ENCODE data around the gene GBX1.

GBX1 gene

DNA sequence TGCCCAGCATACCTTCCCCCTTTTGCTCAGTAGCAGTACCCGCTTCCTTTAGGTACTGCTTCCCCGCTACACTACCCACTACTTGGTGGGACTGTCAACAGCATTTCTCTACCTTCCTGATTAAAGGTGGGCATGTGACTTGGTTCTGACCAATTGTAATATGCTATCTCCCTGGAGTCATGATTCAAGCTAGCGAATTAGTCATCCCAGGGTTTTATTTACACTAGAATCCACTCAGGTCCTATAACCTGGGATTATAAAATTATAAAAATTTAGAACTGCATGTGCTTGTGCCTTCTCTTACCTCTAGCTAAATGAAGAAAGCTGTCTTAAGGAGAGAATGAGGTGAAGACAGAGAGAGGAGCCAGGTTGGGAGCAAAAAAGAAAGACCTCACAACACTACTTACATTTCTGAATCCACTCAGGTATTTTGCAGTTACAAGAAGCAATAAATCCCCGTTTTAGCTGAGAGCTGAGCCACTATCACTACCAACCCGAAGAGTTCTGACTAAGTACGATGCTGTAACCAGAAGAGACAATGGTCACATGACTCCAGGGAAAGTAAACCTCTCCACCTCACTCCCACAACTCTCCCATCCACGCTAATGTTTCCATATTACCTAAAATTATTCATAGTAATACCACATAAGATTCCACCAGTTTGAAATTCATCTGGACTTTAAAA, 9.7 kb downstream of the GBX1 start:
- Histone ChIP-seq H3K4me1 (ENCODE audit: control insufficient read depth, insufficient read depth, low read length) (no peaks in the 10 kb centered on the region), H3K9ac (ENCODE audit: low read length) (no peak overlapping the region), H3K9me3 (ENCODE audit: control insufficient read depth, low read length) (no peaks in the 10 kb centered on the region), H3K27me3 (ENCODE audit: control insufficient read depth, insufficient read depth, low read length) (peaks cover 23% of the 10 kb centered on the region), H3K36me3 (ENCODE audit: control insufficient read depth, insufficient read depth, low read length) (no peaks in the 10 kb centered on the region), H3K4me3 (ENCODE audit: low read length) (no peak overlapping the region)

DNA sequence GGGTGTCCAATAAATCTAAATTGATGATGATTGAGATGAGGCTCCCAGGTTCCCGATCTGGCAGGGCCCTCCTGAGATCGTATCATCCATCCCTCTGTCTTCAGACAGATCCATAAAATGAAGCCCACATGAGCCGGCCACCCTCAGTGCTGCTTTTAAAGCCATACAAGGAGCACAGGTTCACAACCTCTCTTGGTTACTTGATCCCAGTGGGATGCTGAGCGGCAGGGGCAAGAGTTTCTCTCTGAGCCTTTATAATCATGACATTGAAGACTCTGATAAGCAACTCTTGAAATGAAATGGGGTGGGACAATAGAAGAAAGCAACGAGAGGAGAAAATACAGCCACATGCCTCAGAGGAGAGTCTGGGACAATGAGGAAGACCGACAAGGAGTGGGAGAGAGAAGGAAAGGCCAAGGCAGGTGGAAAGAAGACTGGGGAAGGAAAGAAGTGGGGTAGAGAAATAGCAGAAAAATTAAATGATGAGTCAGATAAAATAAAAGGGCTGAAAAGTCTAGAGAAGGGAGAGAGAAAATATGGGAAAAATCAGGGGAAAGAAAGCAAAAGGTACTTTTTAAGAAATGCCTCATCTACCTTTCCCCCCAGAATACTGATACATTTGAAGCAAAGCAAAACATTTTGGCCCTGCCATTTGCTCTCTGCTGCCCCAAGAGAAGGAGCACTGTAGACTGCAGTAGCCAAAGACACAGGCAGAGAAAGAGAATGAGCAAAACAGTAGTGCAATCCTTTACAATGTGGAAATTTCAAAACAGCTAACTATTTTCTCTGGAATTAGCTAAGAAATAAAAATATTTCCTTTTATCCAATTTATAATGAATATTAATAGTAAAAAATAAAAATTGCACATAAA, 14.6 kb downstream of the GBX1 start:
- H3K4me3 ChIP-seq (ENCODE audit: low read length), result no peak overlapping the region
- no peaks in the 10 kb centered on the region for H3K36me3 ChIP-seq (ENCODE audit: control insufficient read depth, insufficient read depth, low read length)
- H3K9me3 ChIP-seq (ENCODE audit: control insufficient read depth, low read length), result no peaks in the 10 kb centered on the region
- H3K27me3 ChIP-seq (ENCODE audit: control insufficient read depth, insufficient read depth, low read length), result peaks cover 51% of the 10 kb centered on the region
- no peak overlapping the region for H3K9ac ChIP-seq (ENCODE audit: low read length)
- H3K4me1 ChIP-seq (ENCODE audit: control insufficient read depth, insufficient read depth, low read length), result no peaks in the 10 kb centered on the region

DNA sequence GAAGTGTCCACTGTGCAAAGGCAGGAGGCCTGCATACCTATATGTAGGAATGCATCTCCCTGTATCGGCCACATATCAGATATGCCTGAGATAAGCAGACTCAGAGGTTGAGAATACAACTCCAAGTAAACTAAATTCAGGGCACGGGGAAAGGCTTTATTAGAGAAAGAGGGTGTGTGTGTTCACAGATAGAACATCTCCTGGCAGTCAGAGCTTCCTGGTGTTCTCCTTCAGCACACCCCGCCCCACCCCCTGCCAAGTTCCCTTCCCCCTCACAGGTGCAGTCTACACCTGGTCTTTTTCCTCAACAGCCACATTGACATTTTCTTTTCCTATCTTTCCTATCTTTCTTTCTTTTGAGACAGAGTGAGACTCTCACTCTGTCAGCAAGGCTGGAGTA, 17.1 kb downstream of the GBX1 start:
- Histone ChIP-seq H3K9ac (ENCODE audit: low read length) (no peak overlapping the region), H3K4me3 (ENCODE audit: low read length) (no peak overlapping the region), H3K27me3 (ENCODE audit: control insufficient read depth, insufficient read depth, low read length) (peaks cover 47% of the 10 kb centered on the region), H3K9me3 (ENCODE audit: control insufficient read depth, low read length) (no peaks in the 10 kb centered on the region), H3K4me1 (ENCODE audit: control insufficient read depth, insufficient read depth, low read length) (no peaks in the 10 kb centered on the region), H3K36me3 (ENCODE audit: control insufficient read depth, insufficient read depth, low read length) (no peaks in the 10 kb centered on the region)

DNA sequence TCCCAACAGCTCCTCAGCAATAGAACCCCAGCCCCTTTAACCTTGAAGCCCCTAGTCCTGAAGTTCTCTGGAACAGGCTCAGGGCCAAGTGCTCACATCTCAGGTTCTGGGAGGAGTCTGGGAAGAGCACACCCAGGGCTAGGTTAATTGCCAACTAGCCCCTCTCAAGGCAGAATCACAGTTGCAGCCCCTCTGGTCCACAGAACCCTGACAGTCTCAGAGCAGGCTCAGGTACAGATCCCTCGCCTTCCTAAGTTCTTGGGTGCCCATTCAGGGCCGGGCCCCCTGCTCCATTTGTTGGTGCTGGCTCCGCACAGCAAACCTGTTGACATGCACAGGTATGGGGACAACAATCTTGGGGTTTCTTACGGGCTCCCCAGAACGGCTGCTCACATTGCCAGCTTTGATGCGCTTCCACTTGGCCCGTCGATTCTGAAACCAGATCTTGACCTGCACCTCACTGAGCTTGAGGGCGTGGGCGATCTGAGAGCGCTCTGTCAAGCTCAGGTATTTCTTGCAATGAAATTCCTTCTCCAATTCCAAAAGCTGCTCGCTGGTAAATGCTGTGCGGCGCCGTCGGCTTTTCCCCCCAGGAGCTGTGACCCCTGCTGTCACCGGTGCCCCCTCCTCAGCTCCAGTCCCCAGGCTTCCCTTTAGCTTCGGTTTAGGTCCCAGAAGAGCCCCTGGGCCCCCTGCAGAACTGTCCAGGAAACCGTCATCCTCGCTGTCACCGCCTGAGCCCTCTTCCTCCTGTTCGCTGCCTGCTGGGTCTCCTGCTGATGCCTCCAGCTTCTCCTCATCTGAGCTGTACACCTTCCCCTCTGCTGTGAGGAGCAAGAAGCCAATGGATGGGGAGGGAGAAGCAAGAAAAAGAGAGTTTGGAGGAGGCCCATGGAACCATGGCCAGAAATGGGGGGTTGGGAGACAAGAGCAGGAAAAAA, 18.9 kb downstream of the GBX1 start:
- H3K27me3 ChIP-seq (ENCODE audit: control insufficient read depth, insufficient read depth, low read length), result peaks cover 38% of the 10 kb centered on the region
- no peaks in the 10 kb centered on the region for H3K4me1 ChIP-seq (ENCODE audit: control insufficient read depth, insufficient read depth, low read length)
- H3K9ac ChIP-seq (ENCODE audit: low read length), result no peak overlapping the region
- H3K9me3 ChIP-seq (ENCODE audit: control insufficient read depth, low read length), result no peaks in the 10 kb centered on the region
- no peak overlapping the region for H3K4me3 ChIP-seq (ENCODE audit: low read length)
- no peaks in the 10 kb centered on the region for H3K36me3 ChIP-seq (ENCODE audit: control insufficient read depth, insufficient read depth, low read length)

DNA sequence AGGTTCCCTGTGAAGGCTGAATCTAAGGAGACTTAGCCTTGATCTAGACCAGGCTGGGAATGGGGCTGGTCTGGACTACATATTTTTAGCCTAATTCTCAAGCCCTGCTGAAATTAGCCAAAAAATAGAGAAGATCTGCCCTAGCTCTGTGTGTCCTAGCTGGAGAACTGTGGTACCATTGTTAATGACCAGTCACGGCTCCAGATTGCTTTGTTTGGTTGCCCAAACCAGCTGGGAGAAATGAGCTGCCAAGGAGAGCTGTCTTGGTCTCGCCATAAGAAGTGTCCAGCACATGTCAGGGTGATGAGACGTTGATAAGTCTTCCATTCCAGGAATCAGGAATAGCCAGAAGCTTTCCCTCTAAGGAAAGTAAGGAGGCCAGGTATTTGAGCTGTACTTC, 20.7 kb downstream of the GBX1 start:
- no peaks in the 10 kb centered on the region for H3K36me3 ChIP-seq (ENCODE audit: control insufficient read depth, insufficient read depth, low read length)
- H3K9ac ChIP-seq (ENCODE audit: low read length), result no peak overlapping the region
- peaks cover 30% of the 10 kb centered on the region for H3K27me3 ChIP-seq (ENCODE audit: control insufficient read depth, insufficient read depth, low read length)
- no peak overlapping the region for H3K4me3 ChIP-seq (ENCODE audit: low read length)
- H3K9me3 ChIP-seq (ENCODE audit: control insufficient read depth, low read length), result no peaks in the 10 kb centered on the region
- peaks cover 5% of the 10 kb centered on the region for H3K4me1 ChIP-seq (ENCODE audit: control insufficient read depth, insufficient read depth, low read length)

DNA sequence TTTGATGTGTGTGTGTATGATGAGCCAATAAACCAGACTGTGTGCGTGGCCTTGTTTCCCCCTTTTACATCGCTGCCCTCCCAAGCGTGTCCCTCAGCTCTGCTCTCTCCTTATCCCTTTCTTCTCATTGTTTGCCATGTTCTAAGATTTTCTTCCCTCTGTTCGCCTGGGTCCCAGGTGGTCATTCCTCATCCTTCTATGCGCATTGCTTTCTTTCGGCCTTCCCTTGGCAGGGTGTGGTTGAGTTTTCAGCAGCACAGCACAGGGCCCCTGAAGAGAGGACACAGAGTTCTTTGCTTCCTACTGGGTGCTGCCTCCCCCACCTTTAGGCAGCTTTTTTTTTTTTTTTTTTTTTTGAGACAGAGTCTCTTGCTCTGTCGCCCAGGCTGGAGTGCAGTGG, 23.1 kb downstream of the GBX1 start:
- Histone ChIP-seq H3K9ac (ENCODE audit: low read length) (no peak overlapping the region), H3K9me3 (ENCODE audit: control insufficient read depth, low read length) (no peaks in the 10 kb centered on the region), H3K4me3 (ENCODE audit: low read length) (no peak overlapping the region), H3K4me1 (ENCODE audit: control insufficient read depth, insufficient read depth, low read length) (peaks cover 5% of the 10 kb centered on the region), H3K27me3 (ENCODE audit: control insufficient read depth, insufficient read depth, low read length) (peaks cover 16% of the 10 kb centered on the region), H3K36me3 (ENCODE audit: control insufficient read depth, insufficient read depth, low read length) (no peaks in the 10 kb centered on the region)

DNA sequence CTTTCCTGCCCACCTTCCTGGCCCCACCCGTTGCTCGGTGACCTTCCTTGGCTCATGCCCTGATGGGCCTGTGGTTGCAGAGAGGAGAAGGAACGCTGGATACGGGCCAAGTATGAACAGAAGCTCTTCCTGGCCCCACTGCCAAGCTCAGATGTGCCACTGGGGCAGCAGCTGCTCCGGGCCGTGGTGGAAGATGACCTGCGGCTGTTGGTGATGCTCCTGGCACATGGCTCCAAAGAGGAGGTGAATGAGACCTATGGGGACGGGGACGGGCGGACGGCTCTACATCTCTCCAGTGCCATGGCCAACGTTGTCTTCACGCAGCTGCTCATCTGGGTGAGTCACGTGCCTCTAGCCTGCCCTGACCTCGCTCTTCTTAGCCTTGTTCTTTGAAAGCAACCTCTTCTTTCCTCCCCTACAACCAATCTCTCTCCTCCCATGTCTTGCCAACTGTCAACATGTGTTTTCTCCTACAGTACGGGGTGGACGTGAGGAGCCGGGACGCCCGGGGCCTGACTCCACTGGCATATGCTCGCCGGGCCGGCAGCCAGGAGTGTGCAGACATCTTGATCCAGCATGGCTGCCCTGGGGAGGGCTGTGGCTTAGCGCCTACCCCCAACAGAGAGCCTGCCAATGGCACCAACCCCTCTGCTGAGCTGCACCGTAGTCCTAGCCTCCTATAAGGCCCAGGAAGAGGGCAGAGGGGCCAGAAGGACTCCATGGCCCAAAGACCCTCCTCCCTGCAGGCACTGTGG, 24.1 kb downstream of the GBX1 start:
- Histone ChIP-seq H3K9ac (ENCODE audit: low read length) (no peak overlapping the region), H3K27me3 (ENCODE audit: control insufficient read depth, insufficient read depth, low read length) (peaks cover 8% of the 10 kb centered on the region), H3K4me1 (ENCODE audit: control insufficient read depth, insufficient read depth, low read length) (peaks cover 5% of the 10 kb centered on the region), H3K4me3 (ENCODE audit: low read length) (no peak overlapping the region), H3K36me3 (ENCODE audit: control insufficient read depth, insufficient read depth, low read length) (no peaks in the 10 kb centered on the region), H3K9me3 (ENCODE audit: control insufficient read depth, low read length) (no peaks in the 10 kb centered on the region)

DNA sequence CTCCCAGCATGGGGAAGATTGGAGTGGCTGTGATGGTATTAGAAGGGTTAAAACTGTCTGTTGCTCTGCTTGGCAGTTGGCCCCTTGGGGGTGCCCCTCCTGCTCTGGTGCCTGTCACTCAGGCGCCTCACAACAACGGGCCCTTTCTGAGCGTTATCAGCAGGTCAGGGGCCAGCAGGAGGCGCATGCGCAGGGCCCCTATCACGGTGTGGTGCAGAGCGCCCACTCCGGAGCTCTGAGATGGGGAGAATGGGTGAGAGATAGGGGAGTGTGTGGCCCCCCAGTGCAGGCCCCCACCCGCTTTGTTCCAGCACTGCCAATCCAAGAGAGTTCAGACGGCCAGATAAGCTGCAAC, 24.8 kb downstream of the GBX1 start:
- H3K4me3 ChIP-seq (ENCODE audit: low read length), result no peak overlapping the region
- H3K36me3 ChIP-seq (ENCODE audit: control insufficient read depth, insufficient read depth, low read length), result no peaks in the 10 kb centered on the region
- H3K4me1 ChIP-seq (ENCODE audit: control insufficient read depth, insufficient read depth, low read length), result peaks cover 5% of the 10 kb centered on the region
- peaks cover under 1% of the 10 kb centered on the region for H3K27me3 ChIP-seq (ENCODE audit: control insufficient read depth, insufficient read depth, low read length)
- H3K9me3 ChIP-seq (ENCODE audit: control insufficient read depth, low read length), result no peaks in the 10 kb centered on the region
- no peak overlapping the region for H3K9ac ChIP-seq (ENCODE audit: low read length)

DNA sequence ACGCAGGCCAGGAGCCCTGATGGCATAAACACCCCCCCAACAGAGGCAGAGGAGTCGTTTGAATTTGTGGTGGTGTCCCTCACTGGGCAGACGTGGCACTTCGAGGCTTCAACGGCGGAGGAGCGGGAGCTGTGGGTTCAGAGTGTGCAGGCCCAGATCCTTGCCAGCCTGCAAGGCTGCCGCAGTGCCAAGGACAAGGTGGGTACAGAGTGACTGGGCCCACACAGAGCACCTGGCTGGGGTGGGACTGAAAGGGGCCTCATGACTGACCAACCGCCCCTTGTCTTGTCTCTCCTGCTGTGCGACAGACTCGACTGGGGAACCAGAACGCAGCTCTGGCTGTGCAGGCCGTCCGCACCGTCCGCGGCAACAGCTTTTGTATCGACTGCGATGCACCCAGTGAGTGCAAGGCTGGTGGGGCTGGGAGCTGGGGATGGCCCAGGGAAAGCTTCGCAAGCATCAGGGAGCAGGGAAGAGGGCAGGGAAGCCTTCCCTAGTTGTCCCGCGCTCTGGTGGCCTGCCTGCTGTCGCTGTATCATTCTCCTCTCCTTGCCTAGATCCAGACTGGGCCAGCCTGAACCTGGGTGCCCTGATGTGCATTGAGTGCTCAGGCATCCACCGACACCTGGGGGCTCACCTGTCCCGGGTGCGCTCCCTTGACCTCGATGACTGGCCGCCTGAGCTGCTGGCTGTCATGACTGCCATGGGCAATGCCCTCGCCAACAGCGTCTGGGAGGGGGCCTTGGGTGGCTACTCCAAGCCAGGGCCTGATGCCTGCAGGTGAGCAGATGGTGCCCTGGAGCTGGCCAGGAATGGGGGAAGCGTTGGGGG, 25.4 kb downstream of the GBX1 start:
- H3K36me3 ChIP-seq (ENCODE audit: control insufficient read depth, insufficient read depth, low read length), result no peaks in the 10 kb centered on the region
- no peak overlapping the region for H3K9ac ChIP-seq (ENCODE audit: low read length)
- no peaks in the 10 kb centered on the region for H3K9me3 ChIP-seq (ENCODE audit: control insufficient read depth, low read length)
- H3K4me3 ChIP-seq (ENCODE audit: low read length), result no peak overlapping the region
- peaks cover 5% of the 10 kb centered on the region for H3K4me1 ChIP-seq (ENCODE audit: control insufficient read depth, insufficient read depth, low read length)
- H3K27me3 ChIP-seq (ENCODE audit: control insufficient read depth, insufficient read depth, low read length), result no peaks in the 10 kb centered on the region

DNA sequence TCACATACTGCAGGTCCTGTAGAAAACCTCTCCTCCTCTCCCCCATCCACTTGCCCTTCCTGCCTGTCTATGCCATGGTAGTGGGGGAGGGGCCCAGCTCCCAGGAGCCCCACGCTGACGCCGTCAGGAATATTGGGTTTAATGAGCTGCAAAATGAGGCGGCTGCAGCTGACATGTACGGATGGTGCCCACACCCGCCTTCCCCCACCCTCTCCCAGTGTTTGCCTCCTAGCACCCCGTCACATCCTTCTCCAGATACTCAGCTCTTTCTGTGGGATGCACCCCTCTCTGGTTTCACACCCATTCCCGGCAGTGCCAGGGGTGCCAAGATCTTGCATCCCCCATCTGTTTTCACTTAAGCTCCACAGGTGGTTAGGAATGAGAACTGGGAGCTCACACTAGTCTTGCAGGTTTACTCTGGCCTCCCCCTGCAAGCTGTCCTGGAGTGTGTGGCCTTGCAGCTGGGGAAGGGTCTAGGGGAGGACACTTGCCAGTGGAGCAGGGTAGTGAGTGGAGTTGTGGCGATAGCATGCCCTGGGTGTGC, 26.1 kb downstream of the GBX1 start:
- H3K9ac ChIP-seq (ENCODE audit: low read length), result no peak overlapping the region

More for the DNA sequence above, 26.1 kb downstream of the GBX1 start:
- H3K27me3 ChIP-seq (ENCODE audit: control insufficient read depth, insufficient read depth, low read length), result no peaks in the 10 kb centered on the region
- H3K4me3 ChIP-seq (ENCODE audit: low read length), result no peak overlapping the region
- H3K4me1 ChIP-seq (ENCODE audit: control insufficient read depth, insufficient read depth, low read length), result peaks cover 5% of the 10 kb centered on the region
- H3K9me3 ChIP-seq (ENCODE audit: control insufficient read depth, low read length), result no peaks in the 10 kb centered on the region
- H3K36me3 ChIP-seq (ENCODE audit: control insufficient read depth, insufficient read depth, low read length), result no peaks in the 10 kb centered on the region
